ENCODE results near the gene NCK2.

NCK2 gene

GRCh38 chr2:105764059-105764458, 19.3 kb downstream of the NCK2 start:
- Histone ChIP-seq H3K9me2 (replicated peaks; ENCODE audit: insufficient read depth, low read length) (no peaks in the 10 kb centered on the region), H3K4me3 (ENCODE audit: insufficient read depth, low read length, poor library complexity, severe bottlenecking) (no peak overlapping the region), H3K9me3 (ENCODE audit: insufficient read depth, low read length) (no peaks in the 10 kb centered on the region), H3K27me3 (ENCODE audit: low read length) (no peaks in the 10 kb centered on the region), H3F3A (ENCODE audit: insufficient read depth) (no peaks in the 10 kb centered on the region), H3K4me2 (ENCODE audit: low read depth, low read length, poor library complexity, severe bottlenecking) (no peak overlapping the region), H3K36me3 (ENCODE audit: low read length) (no peaks in the 10 kb centered on the region), H3K27ac (ENCODE audit: low read depth, low read length) (no peak overlapping the region), H3K79me2 (ENCODE audit: insufficient read depth, low read length) (no peaks in the 10 kb centered on the region), H3K9ac (ENCODE audit: low read length) (no peak overlapping the region), H4K20me1 (ENCODE audit: low read depth, low read length) (no peaks in the 10 kb centered on the region), H2AFZ (ENCODE audit: low read depth, low read length, severe bottlenecking) (no peak overlapping the region)
- no peak for TF ChIP-seq EZH2phosphoT487 (conservative IDR thresholded peaks at IDR 0.05; ENCODE audit: low read length)
- TF ChIP-seq, protein P1, sequence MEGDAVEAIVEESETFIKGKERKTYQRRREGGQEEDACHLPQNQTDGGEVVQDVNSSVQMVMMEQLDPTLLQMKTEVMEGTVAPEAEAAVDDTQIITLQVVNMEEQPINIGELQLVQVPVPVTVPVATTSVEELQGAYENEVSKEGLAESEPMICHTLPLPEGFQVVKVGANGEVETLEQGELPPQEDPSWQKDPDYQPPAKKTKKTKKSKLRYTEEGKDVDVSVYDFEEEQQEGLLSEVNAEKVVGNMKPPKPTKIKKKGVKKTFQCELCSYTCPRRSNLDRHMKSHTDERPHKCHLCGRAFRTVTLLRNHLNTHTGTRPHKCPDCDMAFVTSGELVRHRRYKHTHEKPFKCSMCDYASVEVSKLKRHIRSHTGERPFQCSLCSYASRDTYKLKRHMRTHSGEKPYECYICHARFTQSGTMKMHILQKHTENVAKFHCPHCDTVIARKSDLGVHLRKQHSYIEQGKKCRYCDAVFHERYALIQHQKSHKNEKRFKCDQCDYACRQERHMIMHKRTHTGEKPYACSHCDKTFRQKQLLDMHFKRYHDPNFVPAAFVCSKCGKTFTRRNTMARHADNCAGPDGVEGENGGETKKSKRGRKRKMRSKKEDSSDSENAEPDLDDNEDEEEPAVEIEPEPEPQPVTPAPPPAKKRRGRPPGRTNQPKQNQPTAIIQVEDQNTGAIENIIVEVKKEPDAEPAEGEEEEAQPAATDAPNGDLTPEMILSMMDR (IDR thresholded peaks at IDR 0.05; ENCODE audit: insufficient read depth, low read length, poor library complexity, severe bottlenecking): no peak

GRCh38 chr2:105765415-105766299, 20.9 kb downstream of the NCK2 start:
- H3K9me2 ChIP-seq (replicated peaks; ENCODE audit: insufficient read depth, low read length): no peaks in the 10 kb centered on the region
- no peak overlapping the region for H2AFZ ChIP-seq (ENCODE audit: low read depth, low read length, severe bottlenecking)
- TF ChIP-seq, protein P1 (IDR thresholded peaks at IDR 0.05; ENCODE audit: insufficient read depth, low read length, poor library complexity, severe bottlenecking): no peak
- no peak for TF ChIP-seq EZH2phosphoT487 (conservative IDR thresholded peaks at IDR 0.05; ENCODE audit: low read length)
- H3K36me3 ChIP-seq (ENCODE audit: low read length): no peaks in the 10 kb centered on the region
- no peaks in the 10 kb centered on the region for H3K27me3 ChIP-seq (ENCODE audit: low read length)
- H3K79me2 ChIP-seq (ENCODE audit: insufficient read depth, low read length): no peaks in the 10 kb centered on the region
- no peak overlapping the region for H3K27ac ChIP-seq (ENCODE audit: low read depth, low read length)
- H3K4me3 ChIP-seq (ENCODE audit: insufficient read depth, low read length, poor library complexity, severe bottlenecking): no peak overlapping the region
- no peaks in the 10 kb centered on the region for H3F3A ChIP-seq (ENCODE audit: insufficient read depth)
- H3K9ac ChIP-seq (ENCODE audit: low read length): no peak overlapping the region
- H4K20me1 ChIP-seq (ENCODE audit: low read depth, low read length): no peaks in the 10 kb centered on the region
- H3K4me2 ChIP-seq (ENCODE audit: low read depth, low read length, poor library complexity, severe bottlenecking): no peak overlapping the region
- no peaks in the 10 kb centered on the region for H3K9me3 ChIP-seq (ENCODE audit: insufficient read depth, low read length)

DNA sequence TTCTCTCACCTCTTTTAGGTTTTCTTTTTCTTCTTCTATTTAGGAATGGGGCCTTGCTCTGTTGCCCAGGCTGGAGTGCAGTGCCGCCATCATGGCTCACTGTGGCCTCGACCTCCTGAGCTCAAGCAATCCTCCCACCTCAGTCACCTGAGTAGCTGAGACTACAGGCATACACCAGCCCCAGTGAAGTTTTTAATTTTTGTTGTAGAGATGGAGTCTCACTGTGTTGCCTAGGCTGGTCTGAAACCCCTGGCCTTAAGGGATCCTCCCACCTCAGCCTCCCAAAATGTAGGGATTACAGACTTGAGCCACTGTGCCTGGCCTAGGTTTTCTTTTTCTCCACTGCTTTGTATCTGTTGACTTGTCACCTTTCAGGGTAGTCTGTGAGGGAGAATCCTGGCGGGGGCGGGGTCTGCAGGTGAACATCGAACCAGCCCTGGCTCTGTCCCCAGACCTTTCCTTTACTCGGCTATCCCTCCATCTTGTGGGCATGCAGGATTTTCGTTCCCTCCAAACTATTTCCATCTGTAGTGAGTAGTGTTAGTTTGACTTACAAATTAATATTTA, 21.7 kb downstream of the NCK2 start:
- H3K4me3 ChIP-seq (ENCODE audit: insufficient read depth, low read length, poor library complexity, severe bottlenecking): no peak overlapping the region
- H3F3A ChIP-seq (ENCODE audit: insufficient read depth): no peaks in the 10 kb centered on the region
- no peak overlapping the region for H2AFZ ChIP-seq (ENCODE audit: low read depth, low read length, severe bottlenecking)
- no peaks in the 10 kb centered on the region for H3K27me3 ChIP-seq (ENCODE audit: low read length)
- no peak overlapping the region for H3K9ac ChIP-seq (ENCODE audit: low read length)
- no peak overlapping the region for H3K27ac ChIP-seq (ENCODE audit: low read depth, low read length)
- TF ChIP-seq EZH2phosphoT487 (conservative IDR thresholded peaks at IDR 0.05; ENCODE audit: low read length): no peak
- TF ChIP-seq, protein P1 (IDR thresholded peaks at IDR 0.05; ENCODE audit: insufficient read depth, low read length, poor library complexity, severe bottlenecking): no peak
- H3K36me3 ChIP-seq (ENCODE audit: low read length): no peaks in the 10 kb centered on the region
- H4K20me1 ChIP-seq (ENCODE audit: low read depth, low read length): no peaks in the 10 kb centered on the region
- H3K79me2 ChIP-seq (ENCODE audit: insufficient read depth, low read length): no peaks in the 10 kb centered on the region
- H3K9me3 ChIP-seq (ENCODE audit: insufficient read depth, low read length): no peaks in the 10 kb centered on the region
- H3K4me2 ChIP-seq (ENCODE audit: low read depth, low read length, poor library complexity, severe bottlenecking): no peak overlapping the region
- no peaks in the 10 kb centered on the region for H3K9me2 ChIP-seq (replicated peaks; ENCODE audit: insufficient read depth, low read length)
